MCF 10A (cell line): ENCODE data around the gene IKBKE. TPM values are rescaled to one million over a fixed set of nuclear protein-coding genes. Genes with fewer than 3 reads are reported as not detected.

Experiments
- BruUV-seq: library from RNA; stranded (reverse); fragments of 400-500 nt; replicated peaks from 2 replicates; lab custom pipeline; 2021; lab: Mats Ljungman, UMichigan
- CTCF ChIA-PET: fragments of 300-600 bp; sonication (Branson Sonifier 250); formaldehyde crosslinking; extraction: SDS; loops from one replicate; lab custom pipeline; 2021; ENCODE audit warnings: antibody characterized with exemption, inconsistent platforms; lab: Yijun Ruan, JAX
- POLR2A ChIA-PET: fragments of 300-600, 350-650 bp; sonication (Branson Sonifier 250); formaldehyde crosslinking; extraction: SDS; loops from one replicate; lab custom pipeline; 2020; ENCODE audit warnings: antibody characterized with exemption, inconsistent platforms; lab: Yijun Ruan, JAX
- DNase-seq: peaks from one replicate; pipeline ENCODE4 v3.0.0-alpha.2; 2018; ENCODE audit not compliant: unreplicated experiment
- H3K27ac Mint-ChIP-seq: one replicate; pipeline ENCODE4 v1.8.0; 2022; ENCODE audit warnings: mild to moderate bottlenecking, low read depth, mixed read lengths; ENCODE audit not compliant: unreplicated experiment
- H3K27me3 Mint-ChIP-seq: one replicate; pipeline ENCODE4 v1.8.0; 2022; ENCODE audit warnings: mixed read lengths; ENCODE audit not compliant: insufficient read depth, unreplicated experiment
- H3K36me3 Mint-ChIP-seq: one replicate; pipeline ENCODE4 v1.8.0; 2022; ENCODE audit warnings: mild to moderate bottlenecking, moderate library complexity, mixed read lengths; ENCODE audit not compliant: insufficient read depth, unreplicated experiment
- H3K4me1 Mint-ChIP-seq: one replicate; pipeline ENCODE4 v1.8.0; 2022; ENCODE audit warnings: mixed read lengths; ENCODE audit not compliant: insufficient read depth, unreplicated experiment
- H3K4me3 Mint-ChIP-seq: one replicate; pipeline ENCODE4 v1.8.0; 2022; ENCODE audit warnings: mild to moderate bottlenecking, moderate library complexity, mixed read lengths; ENCODE audit not compliant: unreplicated experiment
- H3K9me3 Mint-ChIP-seq: one replicate; pipeline ENCODE4 v1.8.0; 2022; ENCODE audit warnings: mixed read lengths; ENCODE audit not compliant: unreplicated experiment
- intact Hi-C: fragments of 100-400 bp; cut with micrococcal nuclease; formaldehyde crosslinking; loops from 2 replicates; pipeline ENCODE4 v1.14.1; 2022
- total RNA-seq: library from RNA; stranded (reverse); gene quantifications from 2 replicates; pipeline ENCODE4 v1.2.3, GENCODE V29; 2022
- TF ChIP-seq, protein P1 (sequence below): fragments of 200-600 bp; IDR thresholded peaks from one replicate; pipeline ENCODE4 v1.8.0; 2022; ENCODE audit warnings: antibody characterized with exemption, mild to moderate bottlenecking; ENCODE audit not compliant: unreplicated experiment

The IKBKE gene
- total RNA-seq, 1 experiment from 2014 or later: 12.1 TPM

DNA sequence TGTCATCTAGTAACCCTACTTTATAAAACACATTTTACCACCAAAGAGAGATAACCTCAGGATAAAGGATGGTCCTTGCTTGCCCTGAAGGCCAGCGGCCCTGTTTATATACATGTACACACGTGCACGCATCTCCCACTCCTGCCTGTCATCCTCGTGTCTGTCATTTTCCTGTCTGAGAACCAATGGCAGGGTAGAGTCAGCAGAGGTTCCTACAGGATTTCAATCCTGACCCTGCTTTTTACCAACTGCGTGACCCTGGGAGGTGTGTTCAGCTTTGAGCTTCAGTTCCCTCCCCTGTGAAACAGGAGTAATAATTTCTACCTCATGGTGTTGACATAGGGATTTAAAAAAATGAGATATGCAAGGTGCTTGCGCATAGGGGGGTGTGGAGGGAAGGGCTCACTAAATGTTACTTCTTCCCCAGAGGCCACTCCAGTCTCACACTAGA is 24.8 kb downstream of the IKBKE start:
- peaks cover 7% of the 10 kb centered on the region for H3K36me3 Mint-ChIP-seq
- no TSS peak for BruUV-seq
- intact Hi-C loops: no loop called here
- TF ChIP-seq, protein P1, sequence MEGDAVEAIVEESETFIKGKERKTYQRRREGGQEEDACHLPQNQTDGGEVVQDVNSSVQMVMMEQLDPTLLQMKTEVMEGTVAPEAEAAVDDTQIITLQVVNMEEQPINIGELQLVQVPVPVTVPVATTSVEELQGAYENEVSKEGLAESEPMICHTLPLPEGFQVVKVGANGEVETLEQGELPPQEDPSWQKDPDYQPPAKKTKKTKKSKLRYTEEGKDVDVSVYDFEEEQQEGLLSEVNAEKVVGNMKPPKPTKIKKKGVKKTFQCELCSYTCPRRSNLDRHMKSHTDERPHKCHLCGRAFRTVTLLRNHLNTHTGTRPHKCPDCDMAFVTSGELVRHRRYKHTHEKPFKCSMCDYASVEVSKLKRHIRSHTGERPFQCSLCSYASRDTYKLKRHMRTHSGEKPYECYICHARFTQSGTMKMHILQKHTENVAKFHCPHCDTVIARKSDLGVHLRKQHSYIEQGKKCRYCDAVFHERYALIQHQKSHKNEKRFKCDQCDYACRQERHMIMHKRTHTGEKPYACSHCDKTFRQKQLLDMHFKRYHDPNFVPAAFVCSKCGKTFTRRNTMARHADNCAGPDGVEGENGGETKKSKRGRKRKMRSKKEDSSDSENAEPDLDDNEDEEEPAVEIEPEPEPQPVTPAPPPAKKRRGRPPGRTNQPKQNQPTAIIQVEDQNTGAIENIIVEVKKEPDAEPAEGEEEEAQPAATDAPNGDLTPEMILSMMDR: no peak
- no peaks in the 10 kb centered on the region for H3K27me3 Mint-ChIP-seq
- ChIA-PET POLR2A (interaction anchor here (0.6 to 1.9 kb wide), 4 partner anchors 8 to 50 kb away, joined by 3 to 5 read pairs (median 4); partner anchors contain the start of gene RASSF5), CTCF (interaction anchor here (0.6 to 21.4 kb wide), 9 partner anchors 8 to 558 kb away, joined by 3 to 851 read pairs (median 6); partner anchors contain the start of gene RASSF5)
- H3K9me3 Mint-ChIP-seq: no peaks in the 10 kb centered on the region
- no peak overlapping the region for H3K27ac Mint-ChIP-seq
- H3K4me1 Mint-ChIP-seq: peaks cover 10% of the 10 kb centered on the region
- DNase-seq: no peak
- H3K4me3 Mint-ChIP-seq: no peak overlapping the region

GRCh38 chr1:206495493-206496046 is 25.3 kb downstream of the IKBKE start:
- ChIA-PET POLR2A (interaction anchor here (0.6 to 1.9 kb wide), 4 partner anchors 8 to 50 kb away, joined by 3 to 5 read pairs (median 4); partner anchors contain the start of gene RASSF5), CTCF (interaction anchor here (0.6 to 21.4 kb wide), 11 partner anchors 7 to 737 kb away, joined by 3 to 851 read pairs (median 5); partner anchors contain the start of gene RASSF5)
- Mint-ChIP-seq H3K4me3 (no peak overlapping the region), H3K4me1 (peaks cover 10% of the 10 kb centered on the region), H3K27ac (no peak overlapping the region), H3K27me3 (no peaks in the 10 kb centered on the region), H3K9me3 (no peaks in the 10 kb centered on the region), H3K36me3 (peaks cover 7% of the 10 kb centered on the region)
- intact Hi-C loops: no loop called here
- TF ChIP-seq, protein P1: no peak
- DNase-seq: no peak
- BruUV-seq: no TSS peak

- CTCF ChIA-PET: interaction anchor here (0.5 to 21.4 kb wide), 11 partner anchors 6 to 1103 kb away, joined by 3 to 851 read pairs (median 4); partner anchors contain the start of gene RASSF5
- Mint-ChIP-seq H3K27ac (no peak overlapping the region), H3K27me3 (no peaks in the 10 kb centered on the region), H3K36me3 (peaks cover 7% of the 10 kb centered on the region), H3K4me3 (no peak overlapping the region), H3K9me3 (no peaks in the 10 kb centered on the region), H3K4me1 (peaks cover 15% of the 10 kb centered on the region)
- POLR2A ChIA-PET: interaction anchor here (1.0 to 2.9 kb wide), 4 partner anchors 7 to 17 kb away, joined by 4 to 7 read pairs (median 5); partner anchors contain the start of gene RASSF5
- intact Hi-C loops: no loop called here
- no peak for DNase-seq
- BruUV-seq: no TSS peak
- TF ChIP-seq, protein P1: no peak
Measured at GRCh38 chr1:206496131-206496793, 26.0 kb downstream of the IKBKE start.

DNA sequence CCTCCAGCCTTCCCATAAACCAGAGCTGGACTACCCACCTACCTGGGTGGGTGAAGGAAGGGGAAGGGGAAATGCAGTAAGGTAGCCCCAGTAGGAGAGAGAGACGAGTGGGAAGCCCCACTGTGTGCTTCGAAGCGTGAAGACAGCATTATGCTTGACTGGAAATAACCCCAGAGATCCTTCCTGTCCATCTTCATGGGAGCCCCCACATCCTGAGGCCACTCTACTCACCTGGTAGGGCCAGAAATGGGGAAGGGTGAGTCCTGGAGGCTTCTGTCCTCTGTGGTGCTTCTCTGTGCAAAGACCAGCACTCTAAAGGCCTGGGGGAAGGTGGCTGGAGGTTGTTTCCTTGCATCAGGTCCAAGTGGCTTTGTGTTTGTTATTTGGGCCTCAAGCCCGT is 27.1 kb downstream of the IKBKE start:
- Mint-ChIP-seq H3K4me3 (no peak overlapping the region), H3K27ac (no peak overlapping the region), H3K4me1 (peaks cover 17% of the 10 kb centered on the region), H3K9me3 (no peaks in the 10 kb centered on the region), H3K27me3 (no peaks in the 10 kb centered on the region), H3K36me3 (no peaks in the 10 kb centered on the region)
- POLR2A ChIA-PET: interaction anchor here (1.3 to 2.9 kb wide), 2 partner anchors 12 to 16 kb away, joined by 5 to 7 read pairs; no protein-coding TSS in a partner anchor
- CTCF ChIA-PET: interaction anchor here (0.6 to 21.4 kb wide), 8 partner anchors 5 to 1319 kb away, joined by 3 to 851 read pairs (median 60); no protein-coding TSS in a partner anchor
- no TSS peak for BruUV-seq
- DNase-seq: no peak
- intact Hi-C loops: no loop called here
- TF ChIP-seq, protein P1: no peak
